Thyroid gland (tissue), 4 donors: ENCODE measurements around the gene FAM168A. TPM values are rescaled to one million over a fixed set of nuclear protein-coding genes. Genes with fewer than 3 reads are reported as not detected.

Experiments used
- DNase-seq, 2 donors: peaks; one replicate each; pipeline ENCODE4 v3.0.0-alpha.2; 2019
- H3K27ac ChIP-seq, 3 donors: fragments of 200-600 bp; sonication (generic); 1 replicate in 2 of 3; 2 replicates in 1 of 3; pipeline ENCODE4 v1.5.1; 2016 to 2019; ENCODE audit warnings: mild to moderate bottlenecking in 1 of 3, moderate library complexity in 1 of 3
- H3K27me3 ChIP-seq: fragments of 200-600 bp; sonication (generic); one replicate; pipeline ENCODE4 v1.5.1; 2019
- H3K36me3 ChIP-seq, 2 donors: fragments of 200-600 bp; sonication (generic); one replicate each; pipeline ENCODE4 v1.5.1; 2016 to 2019
- H3K4me1 ChIP-seq, 2 donors: fragments of 200-600 bp; sonication (generic); one replicate each; pipeline ENCODE4 v1.5.1; 2017 to 2019
- H3K4me3 ChIP-seq, 3 donors: fragments of 200-600 bp; sonication (generic); replicated peaks in 1 of 3; 1 replicate in 2 of 3; 2 replicates in 1 of 3; pipeline ENCODE4 v1.5.1; 2016; ENCODE audit warnings: mild to moderate bottlenecking in 1 of 3
- H3K9me3 ChIP-seq: fragments of 200-600 bp; sonication (generic); one replicate; pipeline ENCODE4 v1.5.1; 2017
- CTCF ChIP-seq, 6 experiments: fragments of 200-600 bp in 3 of 6; fragments of 450-650 bp in 3 of 6; sonication (generic) in 3 of 6; IDR thresholded peaks; one replicate each; pipeline ENCODE4 v1.5.1; 2016 to 2019; ENCODE audit warnings: antibody characterized with exemption in 6 of 6, mild to moderate bottlenecking in 2 of 6, inconsistent platforms in 1 of 6, moderate library complexity in 1 of 6
- POLR2A ChIP-seq, 2 donors: fragments of 450-650 bp; IDR thresholded peaks; one replicate each; pipeline ENCODE4 v1.6.1; 2017; ENCODE audit warnings: antibody characterized with exemption in 2 of 2, mild to moderate bottlenecking in 2 of 2, moderate library complexity in 1 of 2
- WGBS, 2 donors: methylation state at CpG; one replicate each; pipeline ENCODE4 v1.1.5; 2017; 5-methylcytosine and 5-hydroxymethylcytosine counted together
- intact Hi-C: fragments of 100-400 bp; cut with DNase I; formaldehyde crosslinking; loops from one replicate; pipeline ENCODE4 v1.15.1; 2023
- total RNA-seq, 4 donors: library from RNA; depleted of rRNA; stranded (reverse); fragments of >200 nt; gene quantifications; one replicate each; pipeline ENCODE4 v1.2.3, GENCODE V29; 2016

FAM168A gene
- total RNA-seq, 4 donors from 2014 or later = 32.7 to 51.0 (median 40.2) TPM

DNA sequence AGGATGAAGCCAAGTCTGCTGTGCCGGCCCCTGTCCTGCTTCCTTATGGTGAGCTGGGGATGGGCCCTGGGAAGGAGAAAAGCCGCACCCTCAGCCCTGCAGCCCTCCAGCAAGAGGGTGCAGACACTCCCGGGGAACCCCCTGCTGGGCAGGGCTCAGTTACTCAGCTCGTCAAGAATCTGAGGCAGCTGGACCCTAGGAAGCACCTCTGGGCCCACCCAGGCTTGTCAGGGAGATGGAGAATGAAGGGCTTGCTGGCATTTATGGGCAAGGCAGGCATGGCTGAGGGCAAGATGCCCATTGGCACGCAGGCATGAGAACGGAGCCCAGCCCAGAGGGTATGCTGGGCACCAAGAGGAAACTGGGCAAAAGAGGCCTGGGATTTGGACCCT is 208.8 kb downstream of the FAM168A start:
- 94 to 100% methylated on average over 5 of the region's 6 CpGs for WGBS, 2 donors
- DNase-seq = no peak
- H3K36me3 ChIP-seq = no peaks in the 10 kb centered on the region
- TF ChIP-seq CTCF (IDR thresholded peaks at IDR 0.05) (no peak), POLR2A (IDR thresholded peaks at IDR 0.05) (no peak)
- no peak overlapping the region for H3K27ac ChIP-seq
- peaks cover 5 to 16% of the 10 kb centered on the region in 2 donors for H3K4me1 ChIP-seq
- no peak overlapping the region for H3K4me3 ChIP-seq
- intact Hi-C loops = no loop called here
- no peaks in the 10 kb centered on the region for H3K27me3 ChIP-seq
- H3K9me3 ChIP-seq = no peaks in the 10 kb centered on the region

GRCh38 chr11:73388265-73389133 is 209.4 kb downstream of the FAM168A start:
- peaks cover 5 to 21% of the 10 kb centered on the region in 2 donors for H3K4me1 ChIP-seq
- H3K27me3 ChIP-seq = no peaks in the 10 kb centered on the region
- no peak overlapping the region for H3K27ac ChIP-seq
- 79 to 87% methylated on average over 19 to 20 of the region's 23 CpGs for WGBS, 2 donors
- no peak for DNase-seq
- no peak overlapping the region for H3K4me3 ChIP-seq
- no peaks in the 10 kb centered on the region for H3K9me3 ChIP-seq
- no peak for TF ChIP-seq POLR2A (IDR thresholded peaks at IDR 0.05)
- no peak for TF ChIP-seq CTCF (IDR thresholded peaks at IDR 0.05)
- no peaks in the 10 kb centered on the region for H3K36me3 ChIP-seq
- intact Hi-C loops = no loop called here

- Histone ChIP-seq H3K36me3 (no peaks in the 10 kb centered on the region), H3K4me3 (no peak overlapping the region), H3K9me3 (no peaks in the 10 kb centered on the region), H3K27me3 (no peaks in the 10 kb centered on the region), H3K27ac (peak overlapping the region in 1 of 3 donors; percentile 28), H3K4me1 (peaks cover 5 to 27% of the 10 kb centered on the region in 2 donors)
- intact Hi-C loops = no loop called here
- peak; percentile 59 to 60 for DNase-seq
- TF ChIP-seq CTCF (IDR thresholded peaks at IDR 0.05) = no peak
- TF ChIP-seq POLR2A (IDR thresholded peaks at IDR 0.05) = no peak
- WGBS, 2 donors = 56 to 60% methylated on average over 12 to 20 of the region's 21 CpGs
Measured at GRCh38 chr11:73387594-73388264, 210.2 kb downstream of the FAM168A start.

DNA sequence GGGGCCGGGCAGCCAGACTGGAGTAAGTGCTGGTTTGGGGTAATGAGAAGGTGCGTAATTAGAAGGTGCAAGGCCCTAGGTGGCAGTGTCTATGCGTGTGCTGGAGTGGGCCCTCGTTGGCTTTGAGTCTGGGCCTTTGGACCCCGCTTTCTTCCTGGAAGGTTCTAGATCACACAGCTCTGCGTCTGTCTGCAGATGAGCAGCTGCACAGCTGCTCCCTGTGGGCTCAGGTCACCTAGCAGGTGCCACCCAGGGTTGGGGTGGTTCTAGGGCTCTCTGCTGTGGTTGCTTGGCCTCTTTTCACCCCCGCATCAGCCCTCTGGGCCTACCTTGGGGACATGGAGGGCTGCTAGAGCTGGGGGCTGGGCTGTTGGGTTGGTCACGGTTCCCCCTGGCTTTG is 211.4 kb downstream of the FAM168A start:
- Histone ChIP-seq H3K36me3 (no peaks in the 10 kb centered on the region), H3K27ac (no peak overlapping the region), H3K9me3 (no peaks in the 10 kb centered on the region), H3K4me3 (no peak overlapping the region), H3K27me3 (no peaks in the 10 kb centered on the region), H3K4me1 (peaks cover 5 to 27% of the 10 kb centered on the region in 2 donors)
- intact Hi-C loops = no loop called here
- DNase-seq = no peak
- TF ChIP-seq CTCF (IDR thresholded peaks at IDR 0.05) (no peak), POLR2A (IDR thresholded peaks at IDR 0.05) (no peak)
- 92 to 97% methylated on average over 6 to 8 of the region's 8 CpGs for WGBS, 2 donors

DNA sequence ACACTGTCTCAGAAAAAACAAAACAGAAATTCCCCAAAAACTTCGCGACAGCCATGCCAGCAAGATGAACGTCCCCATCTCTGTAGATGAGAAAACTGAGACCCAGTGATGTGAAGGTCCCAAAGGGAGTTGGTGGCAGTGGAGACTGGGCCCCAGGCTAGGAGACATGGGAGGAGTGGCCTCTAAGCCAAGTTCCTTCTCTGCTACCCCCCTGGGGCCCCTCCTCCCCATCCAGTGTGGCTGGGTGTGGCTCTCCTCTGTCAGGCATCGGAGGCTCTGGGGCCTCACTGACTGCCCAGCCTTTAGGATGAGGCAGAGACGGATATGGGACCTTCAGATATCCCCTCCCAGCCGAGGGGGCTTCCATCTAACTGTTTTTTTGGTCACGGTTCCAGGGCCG is 211.9 kb downstream of the FAM168A start:
- Histone ChIP-seq H3K36me3 (no peaks in the 10 kb centered on the region), H3K9me3 (no peaks in the 10 kb centered on the region), H3K4me3 (no peak overlapping the region), H3K27ac (no peak overlapping the region), H3K4me1 (peaks cover 5 to 27% of the 10 kb centered on the region in 2 donors), H3K27me3 (no peaks in the 10 kb centered on the region)
- 90 to 91% methylated on average over 4 to 8 of the region's 8 CpGs for WGBS, 2 donors
- no peak for DNase-seq
- intact Hi-C loops = no loop called here
- TF ChIP-seq POLR2A (IDR thresholded peaks at IDR 0.05) (no peak), CTCF (IDR thresholded peaks at IDR 0.05) (no peak)
